OCI-LY7 (cell line): ENCODE measurements around the gene QSOX1. TPM values are rescaled to one million over a fixed set of nuclear protein-coding genes. Genes with fewer than 3 reads are reported as not detected.
A peak's percentile ranks its signal among the peaks of the same experiment; 100 is the strongest.

ENCODE experiments used
- BruUV-seq: library from RNA; stranded (reverse); fragments of 400-500 nt; replicated peaks from 2 replicates; lab custom pipeline; 2021; lab: Mats Ljungman, UMichigan
- CTCF ChIA-PET: fragments of 300-600 bp; sonication (Branson Sonifier 250); formaldehyde crosslinking; loops from one replicate; lab custom pipeline; 2022; ENCODE audit warnings: antibody characterized with exemption; ENCODE audit not compliant: unreplicated experiment; lab: Charles Lee
- POLR2A ChIA-PET: fragments of 300-600 bp; sonication (Branson Sonifier 250); formaldehyde crosslinking; loops from one replicate; lab custom pipeline; 2022; ENCODE audit warnings: antibody characterized with exemption; lab: Charles Lee
- DNase-seq: peaks from one replicate; pipeline ENCODE4 v3.0.0-alpha.2; 2015; ENCODE audit warnings: low spot score
- H2AFZ ChIP-seq: fragments of 200-600 bp; sonication (generic), shearing (Covaris generic); 2 replicates; pipeline ENCODE4 v1.6.1; 2014; ENCODE audit warnings: mild to moderate bottlenecking, antibody characterized with exemption, low read length, moderate library complexity
- H3K27ac ChIP-seq: fragments of 200-600 bp; sonication (generic); 2 replicates; pipeline ENCODE4 v1.5.1; 2014; ENCODE audit warnings: mixed run types, low read depth, mild to moderate bottlenecking, moderate library complexity, low read length, inconsistent platforms; ENCODE audit not compliant: poor library complexity, severe bottlenecking
- H3K36me3 ChIP-seq: fragments of 200-600 bp; sonication (generic); 2 replicates; pipeline ENCODE4 v1.6.1; 2014; ENCODE audit warnings: mild to moderate bottlenecking, antibody characterized with exemption, low read length, moderate library complexity, mixed read lengths; ENCODE audit not compliant: insufficient read depth
- H3K4me1 ChIP-seq: fragments of 200-600 bp; sonication (generic); 2 replicates; pipeline ENCODE4 v1.5.1; 2014; ENCODE audit warnings: mild to moderate bottlenecking, low read length; ENCODE audit not compliant: insufficient read depth, poor library complexity, severe bottlenecking
- H3K4me2 ChIP-seq: fragments of 200-600 bp; sonication (generic); 2 replicates; pipeline ENCODE4 v1.6.1; 2014; ENCODE audit warnings: mild to moderate bottlenecking, low read length
- H3K4me3 ChIP-seq: fragments of 200-600 bp; sonication (generic); 2 replicates; pipeline ENCODE4 v1.5.1; 2014; ENCODE audit warnings: mild to moderate bottlenecking, low read depth, low read length; ENCODE audit not compliant: poor library complexity, severe bottlenecking
- H3K79me2 ChIP-seq: fragments of 200-600 bp; sonication (generic); 2 replicates; pipeline ENCODE4 v1.6.1; 2016; ENCODE audit warnings: low read depth, mild to moderate bottlenecking, low read length, moderate library complexity, mixed read lengths; ENCODE audit not compliant: insufficient read depth
- H3K9me2 ChIP-seq: fragments of 200-600 bp; sonication (generic); 2 replicates; pipeline ENCODE4 v1.6.1; 2016; ENCODE audit warnings: mild to moderate bottlenecking, low read length, mixed read lengths; ENCODE audit not compliant: insufficient read depth
- H3K9me3 ChIP-seq: fragments of 200-600 bp; sonication (generic); 2 replicates; pipeline ENCODE4 v1.6.1; 2014; ENCODE audit warnings: mild to moderate bottlenecking, mixed run types, low read length, mixed read lengths
- H4K20me1 ChIP-seq: fragments of 200-600 bp; sonication (generic); 2 replicates; pipeline ENCODE4 v1.6.1; 2014; ENCODE audit warnings: mild to moderate bottlenecking, antibody characterized with exemption, low read length, moderate library complexity, mixed read lengths; ENCODE audit not compliant: insufficient read depth
- CTCF ChIP-seq: fragments of 200-600 bp; sonication (generic); conservative IDR thresholded peaks from 2 replicates; pipeline ENCODE4 v1.5.1; 2014; ENCODE audit warnings: mild to moderate bottlenecking, antibody characterized with exemption, low read length, moderate library complexity, mixed read lengths
- EZH2phosphoT487 ChIP-seq: fragments of 200-600 bp; sonication (generic); IDR thresholded peaks from 2 replicates; pipeline ENCODE4 v1.6.1; 2018; ENCODE audit warnings: low read depth, borderline replicate concordance, mild to moderate bottlenecking, mixed run types, antibody characterized with exemption, low read length, moderate library complexity, mixed read lengths
- intact Hi-C: fragments of 100-400 bp; cut with micrococcal nuclease; formaldehyde crosslinking; loops from one replicate; pipeline ENCODE4 v1.10.0; 2022; ENCODE audit not compliant: unreplicated experiment
- total RNA-seq, 2 experiments: library from RNA; depleted of rRNA in 1 of 2; stranded (reverse); fragments of >200 nt in 1 of 2; shearing (Covaris generic) in 1 of 2; gene quantifications; 2 replicates each; pipeline ENCODE4 v1.2.3, GENCODE V29; 2014 to 2022

Gene QSOX1
- total RNA-seq, 2 experiments from 2014 or later = 8.4 to 23.6 TPM

DNA sequence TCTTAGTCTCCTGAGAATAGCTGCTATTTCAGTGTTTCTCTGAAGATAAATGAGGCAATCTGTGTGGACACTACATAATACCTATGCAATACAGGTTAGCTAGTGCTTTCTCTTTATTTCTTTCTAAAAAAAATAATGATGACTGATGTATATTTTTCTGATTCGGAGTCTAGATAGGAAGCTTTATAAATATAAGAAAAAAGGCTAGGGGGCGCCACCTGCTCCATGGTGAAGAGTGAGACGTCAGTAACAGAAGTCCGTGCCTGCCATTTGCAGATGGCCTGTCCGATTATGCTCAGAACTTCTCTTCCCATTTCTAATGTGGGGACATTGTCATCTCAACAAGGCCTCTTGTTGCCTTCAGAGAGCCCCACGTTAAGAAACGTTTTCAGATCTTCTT lies 26.4 kb downstream of the QSOX1 start:
- no peaks in the 10 kb centered on the region for H3K79me2 ChIP-seq
- H3K9me2 ChIP-seq = no peaks in the 10 kb centered on the region
- POLR2A ChIA-PET = no interaction called here
- H4K20me1 ChIP-seq = no peaks in the 10 kb centered on the region
- CTCF ChIA-PET = no interaction called here
- no TSS peak for BruUV-seq
- no peak for TF ChIP-seq EZH2phosphoT487
- TF ChIP-seq CTCF = peak; percentile 75
- H3K4me3 ChIP-seq = no peak overlapping the region
- no peak overlapping the region for H2AFZ ChIP-seq
- no peak overlapping the region for H3K27ac ChIP-seq
- H3K9me3 ChIP-seq = no peaks in the 10 kb centered on the region
- no peak overlapping the region for H3K4me2 ChIP-seq
- intact Hi-C loops = no loop called here
- no peak for DNase-seq
- no peaks in the 10 kb centered on the region for H3K36me3 ChIP-seq
- H3K4me1 ChIP-seq = no peaks in the 10 kb centered on the region

GRCh38 chr1:180181996-180182642 lies 27.4 kb downstream of the QSOX1 start:
- ChIA-PET POLR2A (no interaction called here), CTCF (no interaction called here)
- no peaks in the 10 kb centered on the region for H4K20me1 ChIP-seq
- no peak overlapping the region for H2AFZ ChIP-seq
- H3K9me2 ChIP-seq = no peaks in the 10 kb centered on the region
- H3K9me3 ChIP-seq = no peaks in the 10 kb centered on the region
- no peak for TF ChIP-seq EZH2phosphoT487
- no peak for TF ChIP-seq CTCF
- DNase-seq = no peak
- no peak overlapping the region for H3K4me3 ChIP-seq
- no peaks in the 10 kb centered on the region for H3K4me1 ChIP-seq
- H3K79me2 ChIP-seq = no peaks in the 10 kb centered on the region
- BruUV-seq = no TSS peak
- H3K27ac ChIP-seq = no peak overlapping the region
- intact Hi-C loops = no loop called here
- H3K4me2 ChIP-seq = no peak overlapping the region
- H3K36me3 ChIP-seq = no peaks in the 10 kb centered on the region

- CTCF ChIA-PET = no interaction called here
Observed at GRCh38 chr1:180182643-180183311, 28.1 kb downstream of the QSOX1 start.

More at GRCh38 chr1:180182643-180183311, 28.1 kb downstream of the QSOX1 start:
- Histone ChIP-seq H3K27ac (no peak overlapping the region), H3K36me3 (no peaks in the 10 kb centered on the region), H3K79me2 (no peaks in the 10 kb centered on the region), H4K20me1 (no peaks in the 10 kb centered on the region), H2AFZ (no peak overlapping the region), H3K4me3 (no peak overlapping the region), H3K4me2 (no peak overlapping the region), H3K4me1 (no peaks in the 10 kb centered on the region), H3K9me3 (no peaks in the 10 kb centered on the region), H3K9me2 (no peaks in the 10 kb centered on the region)
- BruUV-seq = no TSS peak
- intact Hi-C loops = no loop called here
- no peak for DNase-seq
- TF ChIP-seq EZH2phosphoT487 (no peak), CTCF (no peak)
- POLR2A ChIA-PET = no interaction called here
